IPS DF 6.9 (cell line): Measurements from ENCODE around the gene RNF213.
A peak's percentile ranks its signal among the peaks of the same experiment; 100 is the strongest.
"Not testable (repeated sequence)": the region's sequence is repeated elsewhere in the genome, so short reads cannot be mapped to it uniquely, and the experiment has no call there.

Experiments used
- DNase-seq: peaks from one replicate; pipeline ENCODE4 v3.0.0-alpha.2; 2013; ENCODE audit warnings: low read depth, low spot score
- H3K27ac ChIP-seq: one replicate; pipeline ENCODE4 v1.5.1; 2013; ENCODE audit warnings: low read length, control low read depth
- H3K27me3 ChIP-seq: 2 replicates; pipeline ENCODE4 v1.6.1; 2013; ENCODE audit warnings: mild to moderate bottlenecking, low read length; ENCODE audit not compliant: control insufficient read depth, insufficient read depth
- H3K36me3 ChIP-seq: 2 replicates; pipeline ENCODE4 v1.6.1; 2013; ENCODE audit warnings: low read length; ENCODE audit not compliant: control insufficient read depth, insufficient read depth
- H3K4me1 ChIP-seq: 2 replicates; pipeline ENCODE4 v1.6.1; 2013; ENCODE audit warnings: low read length; ENCODE audit not compliant: control insufficient read depth, insufficient read depth
- H3K4me3 ChIP-seq: 2 replicates; pipeline ENCODE4 v1.5.1; 2013; ENCODE audit warnings: mild to moderate bottlenecking, low read length
- H3K9me3 ChIP-seq: 2 replicates; pipeline ENCODE4 v1.6.1; 2013; ENCODE audit warnings: low read length, inconsistent platforms; ENCODE audit not compliant: control insufficient read depth, insufficient read depth
- WGBS: extraction: QIAGEN DNeasy Blood & Tissue Kit; methylation state at CpG from one replicate; pipeline ENCODE4 v1.1.7; 2013; ENCODE audit warnings: mixed read lengths, missing lambda C conversion rate; ENCODE audit not compliant: insufficient read length, insufficient coverage; 5-methylcytosine and 5-hydroxymethylcytosine counted together

RNF213 gene

GRCh38 chr17:80402102-80402501 is 141.4 kb downstream of the RNF213 start:
- H3K27me3 ChIP-seq, DNase-seq, H3K9me3 ChIP-seq, H3K4me3 ChIP-seq, H3K4me1 ChIP-seq, H3K27ac ChIP-seq, H3K36me3 ChIP-seq: not testable (repeated sequence)
- no CpG with 5 or more reads among the region's 13 CpGs for WGBS

GRCh38 chr17:80402959-80403358 is 142.3 kb downstream of the RNF213 start:
- Histone ChIP-seq H3K9me3 (no peaks in the 10 kb centered on the region), H3K4me1 (no peaks in the 10 kb centered on the region), H3K27ac (no peak overlapping the region), H3K36me3 (no peaks in the 10 kb centered on the region), H3K4me3 (no peak overlapping the region), H3K27me3 (no peaks in the 10 kb centered on the region)
- no CpG with 5 or more reads among the region's 4 CpGs for whole genome bisulfite sequencing
- DNase-seq, result no peak

DNA sequence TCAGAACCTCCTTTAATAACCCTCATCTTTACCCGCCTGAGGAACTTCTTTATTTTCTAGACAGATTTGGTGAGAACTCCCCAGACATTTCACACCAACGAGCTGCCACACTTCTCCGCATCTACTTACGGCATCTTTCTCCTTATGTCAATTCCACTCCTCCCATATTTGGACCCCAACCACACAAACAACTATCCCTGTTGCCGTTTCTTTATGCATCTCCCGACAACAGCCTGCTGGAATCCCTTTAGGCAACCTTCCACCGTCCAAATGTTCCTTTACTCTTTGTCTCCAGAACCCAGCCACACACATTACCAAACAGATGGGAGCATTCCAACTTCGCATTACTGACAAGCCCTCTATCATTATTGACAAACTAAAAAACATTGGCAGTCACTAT is 145.5 kb downstream of the RNF213 start:
- H3K27ac ChIP-seq, result no peak overlapping the region
- no peak overlapping the region for H3K4me3 ChIP-seq
- no peaks in the 10 kb centered on the region for H3K9me3 ChIP-seq
- no peaks in the 10 kb centered on the region for H3K27me3 ChIP-seq
- no peaks in the 10 kb centered on the region for H3K4me1 ChIP-seq
- no peaks in the 10 kb centered on the region for H3K36me3 ChIP-seq
- no peak for DNase-seq
- no CpG with 5 or more reads among the region's 8 CpGs for WGBS

DNA sequence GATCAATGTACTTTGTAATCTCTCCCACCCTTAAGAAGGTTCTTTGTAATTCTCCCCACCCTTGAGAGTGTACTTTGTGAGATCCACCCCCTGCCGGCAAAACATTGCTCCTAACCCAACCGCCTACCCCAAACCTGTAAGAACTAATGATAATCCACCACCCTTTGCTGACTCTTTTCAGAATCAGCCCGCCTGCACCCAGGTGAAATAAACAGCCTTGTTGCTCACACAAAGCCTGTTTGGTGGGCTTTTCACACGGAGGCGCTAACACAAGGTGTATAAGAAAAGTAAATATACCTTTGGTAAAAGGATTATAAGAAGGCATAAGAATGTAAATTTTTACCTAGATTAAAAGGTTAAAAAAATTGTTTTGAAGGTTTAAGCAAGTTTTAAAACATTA is 147.3 kb downstream of the RNF213 start:
- not testable (repeated sequence) for H3K4me3 ChIP-seq, H3K4me1 ChIP-seq, H3K27ac ChIP-seq, H3K9me3 ChIP-seq, H3K27me3 ChIP-seq, H3K36me3 ChIP-seq, DNase-seq
- no CpG with 5 or more reads among the region's 5 CpGs for WGBS

DNA sequence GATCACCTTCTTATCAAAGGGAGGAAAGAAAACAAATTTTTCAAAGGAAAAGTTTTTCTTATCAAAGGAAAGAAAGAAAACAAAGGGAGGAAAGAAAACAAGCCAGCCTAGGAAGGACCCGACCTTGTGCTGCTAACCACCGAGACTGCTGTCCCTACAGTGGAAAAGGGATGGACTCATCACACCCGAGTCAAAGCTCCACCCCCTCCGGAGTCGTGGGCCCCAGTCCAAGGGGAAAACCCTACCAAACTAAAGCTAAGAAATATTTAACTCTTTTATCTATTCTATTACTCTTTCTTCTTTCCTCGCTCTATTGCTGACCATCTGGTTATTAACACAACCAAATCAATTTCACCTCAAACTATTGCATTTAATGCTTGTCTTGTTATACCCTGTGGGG is 148.2 kb downstream of the RNF213 start:
- WGBS, result no CpG with 5 or more reads among the region's 6 CpGs
- Histone ChIP-seq H3K36me3 (no peaks in the 10 kb centered on the region), H3K9me3 (no peaks in the 10 kb centered on the region), H3K4me3 (no peak overlapping the region), H3K27ac (no peak overlapping the region), H3K27me3 (peaks cover 2% of the 10 kb centered on the region; the same call in 1 of the 2 replicates), H3K4me1 (no peaks in the 10 kb centered on the region)
- DNase-seq, result no peak

DNA sequence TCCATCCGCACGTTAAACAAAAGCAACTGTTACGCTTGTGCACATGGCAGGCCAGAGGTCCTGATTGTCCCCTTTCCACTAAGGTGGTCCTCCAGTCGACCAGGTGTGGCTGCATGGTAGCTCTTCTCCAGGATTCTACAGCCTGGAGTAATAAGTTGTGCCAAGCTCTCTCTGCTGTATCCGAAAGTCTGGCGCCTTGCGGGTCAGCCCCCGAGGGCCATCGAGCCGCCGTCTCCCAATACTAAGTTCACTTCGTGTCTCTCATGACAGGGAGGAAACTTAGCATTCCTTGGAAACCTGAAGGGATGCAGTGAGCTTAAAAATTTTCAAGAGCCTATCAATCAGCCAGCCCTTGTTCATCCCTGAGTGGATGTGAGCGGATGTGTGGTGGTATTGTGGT is 149.0 kb downstream of the RNF213 start:
- no CpG with 5 or more reads among the region's 13 CpGs for WGBS
- Histone ChIP-seq H3K36me3 (no peaks in the 10 kb centered on the region; the same call in 1 of the 2 replicates), H3K4me3 (no peak overlapping the region), H3K4me1 (no peaks in the 10 kb centered on the region), H3K27me3 (peaks cover 2% of the 10 kb centered on the region; the same call in 1 of the 2 replicates), H3K9me3 (no peaks in the 10 kb centered on the region), H3K27ac (no peak overlapping the region)
- no peak for DNase-seq

DNA sequence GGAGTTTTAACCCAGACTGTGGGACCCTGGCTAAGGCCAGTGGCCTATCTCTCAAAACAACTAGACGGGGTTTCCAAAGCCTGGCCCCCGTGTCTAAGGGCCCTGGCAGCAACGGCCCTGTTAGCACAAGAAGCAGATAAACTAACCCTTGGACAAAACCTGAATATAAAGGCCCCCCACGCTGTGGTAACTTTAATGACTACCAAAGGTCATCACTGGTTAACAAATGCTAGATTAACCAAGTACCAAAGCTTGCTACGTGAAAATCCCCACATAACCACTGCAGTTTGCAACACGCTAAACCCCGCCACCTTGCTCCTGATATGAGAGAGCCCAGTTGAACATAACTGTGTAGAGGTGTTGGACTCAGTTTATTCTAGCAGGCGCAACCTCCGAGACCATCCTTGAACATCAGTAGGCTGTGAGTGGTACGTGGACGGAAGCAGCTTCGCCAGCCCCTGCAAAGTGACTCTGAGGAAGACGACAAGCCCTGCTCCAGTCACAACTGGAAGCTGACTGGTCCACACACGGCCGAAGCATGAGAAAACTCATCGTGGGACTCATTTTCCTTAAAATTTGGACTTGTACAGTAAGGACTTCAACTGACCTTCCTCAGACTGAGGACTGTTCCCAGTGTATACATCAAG is 149.9 kb downstream of the RNF213 start:
- DNase-seq, H3K27me3 ChIP-seq, H3K36me3 ChIP-seq, H3K9me3 ChIP-seq, H3K27ac ChIP-seq, H3K4me1 ChIP-seq, H3K4me3 ChIP-seq: not testable (repeated sequence)
- no CpG with 5 or more reads among the region's 16 CpGs for WGBS

DNA sequence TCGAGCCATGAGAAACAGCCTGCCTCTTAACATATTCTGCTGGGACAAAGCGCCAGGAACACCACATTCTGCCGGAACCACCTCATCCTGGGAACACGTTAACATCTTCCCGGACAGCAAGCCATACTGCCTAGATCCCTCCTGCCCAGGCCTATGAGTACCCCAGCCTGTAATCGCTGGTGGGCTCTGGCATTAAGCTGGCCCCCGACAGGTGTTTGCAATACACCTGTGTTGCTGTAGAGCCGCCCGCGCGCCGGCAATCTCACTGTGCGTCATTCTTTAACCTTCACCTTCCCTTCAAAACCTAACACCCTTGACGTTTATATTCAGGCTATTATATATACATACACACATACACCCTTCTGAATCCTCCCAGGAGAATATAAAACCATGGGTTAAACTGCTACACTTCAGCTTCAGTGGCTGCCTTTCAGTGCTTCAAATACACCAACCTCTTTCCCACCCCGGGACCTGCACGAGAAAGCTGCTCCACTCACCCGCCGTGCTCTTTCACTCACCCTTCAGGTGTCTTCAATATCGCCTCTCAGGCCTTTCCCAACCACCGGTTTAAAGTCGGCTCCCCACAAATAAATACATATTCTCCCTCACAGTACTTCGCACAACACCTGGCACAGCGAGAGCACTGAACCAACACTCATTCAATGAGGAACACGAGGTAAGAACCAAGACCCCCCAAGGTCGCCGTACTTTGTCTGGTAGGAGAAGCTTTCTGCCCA is 153.3 kb downstream of the RNF213 start:
- DNase-seq, result no peak
- H3K36me3 ChIP-seq, result no peaks in the 10 kb centered on the region; the same call in 1 of the 2 replicates
- WGBS, result no CpG with 5 or more reads among the region's 26 CpGs
- H3K27ac ChIP-seq, result no peak overlapping the region
- H3K27me3 ChIP-seq, result peaks cover 2% of the 10 kb centered on the region; the same call in 1 of the 2 replicates
- H3K9me3 ChIP-seq, result no peaks in the 10 kb centered on the region
- no peaks in the 10 kb centered on the region for H3K4me1 ChIP-seq
- peak overlapping the region; percentile 92; the same call in 1 of the 2 replicates for H3K4me3 ChIP-seq

- Histone ChIP-seq H3K27me3 (peaks cover 2% of the 10 kb centered on the region; the same call in 1 of the 2 replicates), H3K27ac (no peak overlapping the region), H3K4me3 (peak overlapping the region; percentile 92), H3K4me1 (no peaks in the 10 kb centered on the region), H3K36me3 (no peaks in the 10 kb centered on the region; the same call in 1 of the 2 replicates), H3K9me3 (no peaks in the 10 kb centered on the region)
- DNase-seq, result no peak
- WGBS, result no CpG with 5 or more reads among the region's 15 CpGs
Observed at GRCh38 chr17:80414508-80414802, 153.8 kb downstream of the RNF213 start.

DNA sequence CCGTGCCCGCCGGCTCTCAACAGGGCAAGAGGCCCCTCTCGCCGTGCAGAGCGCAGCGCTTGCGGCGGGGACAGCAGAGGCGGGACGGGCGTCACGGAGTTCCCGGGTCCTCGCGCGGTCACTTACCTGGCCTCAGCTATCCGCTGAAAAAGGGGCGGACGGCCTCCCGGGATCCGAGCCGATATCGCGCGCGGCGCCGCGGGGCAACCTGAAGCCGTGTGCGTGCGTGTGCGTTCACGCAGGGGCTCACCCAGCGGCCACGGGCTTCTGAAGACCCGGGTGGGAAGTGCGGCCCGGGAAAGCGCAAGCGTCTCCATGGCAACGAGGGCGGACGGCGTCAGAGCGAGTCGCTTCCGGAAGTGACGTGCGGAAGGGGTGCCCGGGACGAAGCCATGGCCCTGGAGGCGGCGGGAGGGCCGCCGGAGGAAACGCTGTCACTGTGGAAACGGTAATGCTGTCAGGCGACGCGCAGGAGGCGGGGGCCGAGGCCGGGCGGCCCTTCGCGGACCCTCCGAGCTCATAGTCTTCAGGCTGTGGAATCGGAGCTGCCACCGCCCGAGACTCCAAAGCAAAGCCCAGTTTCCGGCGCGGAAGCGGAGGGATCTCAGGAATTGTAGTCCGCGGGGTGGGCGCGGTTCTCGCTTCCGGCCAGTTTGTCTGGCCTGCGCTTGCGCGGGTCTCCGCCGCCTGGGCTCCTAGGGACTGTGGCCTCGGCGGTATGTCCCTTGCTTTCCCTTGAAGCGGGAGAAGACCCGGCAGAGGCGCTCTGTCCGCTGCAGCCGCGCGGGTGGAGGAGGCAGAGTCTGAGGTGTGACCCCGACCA is 154.4 kb downstream of the RNF213 start, which contains the start of gene ENDOV:
Gene ENDOV (plus strand): TSS at position 365 of the 823 bp plus-strand sequence. CDS start 28 bp downstream, at position 393.
- WGBS, result no CpG with 5 or more reads among the region's 97 CpGs
- no peaks in the 10 kb centered on the region for H3K4me1 ChIP-seq
- H3K9me3 ChIP-seq, result no peaks in the 10 kb centered on the region
- no peaks in the 10 kb centered on the region; the same call in 1 of the 2 replicates for H3K36me3 ChIP-seq
- peak within 1 kb of the TSS; percentile 92 for H3K4me3 ChIP-seq
- H3K27me3 ChIP-seq, result peaks cover 2% of the 10 kb centered on the region; the same call in 1 of the 2 replicates
- peak; percentile 63 for DNase-seq
- no peak within 1 kb of the TSS for H3K27ac ChIP-seq
